Mucosa of stomach (tissue), 1 donor: ENCODE measurements around the gene PRLH.

ENCODE experiments used
- H3K27me3 ChIP-seq: one replicate; pipeline ENCODE4 v1.7.0; 2013; ENCODE audit warnings: mild to moderate bottlenecking, low read length; ENCODE audit not compliant: control insufficient read depth, insufficient read depth
- H3K36me3 ChIP-seq: one replicate; pipeline ENCODE4 v1.7.0; 2013; ENCODE audit warnings: low read length; ENCODE audit not compliant: control insufficient read depth, insufficient read depth
- H3K4me1 ChIP-seq: one replicate; pipeline ENCODE4 v1.7.0; 2013; ENCODE audit warnings: mild to moderate bottlenecking, low read length; ENCODE audit not compliant: control insufficient read depth, insufficient read depth
- H3K4me3 ChIP-seq: one replicate; pipeline ENCODE4 v1.7.0; 2013; ENCODE audit warnings: low read length
- H3K9ac ChIP-seq: one replicate; pipeline ENCODE4 v1.7.0; 2013; ENCODE audit warnings: mild to moderate bottlenecking, low read length, moderate library complexity
- H3K9me3 ChIP-seq: one replicate; pipeline ENCODE4 v1.7.0; 2013; ENCODE audit warnings: mild to moderate bottlenecking, low read length, moderate library complexity; ENCODE audit not compliant: control insufficient read depth
- donor health status: Pancreatic carcinoma.

Gene PRLH

GRCh38 chr2:237540823-237541222 lies 25.6 kb upstream of the PRLH start:
- Histone ChIP-seq H3K36me3 (peaks cover 22% of the 10 kb centered on the region), H3K9me3 (no peaks in the 10 kb centered on the region), H3K4me1 (peaks cover 48% of the 10 kb centered on the region), H3K27me3 (no peaks in the 10 kb centered on the region), H3K9ac (no peak overlapping the region), H3K4me3 (no peak overlapping the region)

DNA sequence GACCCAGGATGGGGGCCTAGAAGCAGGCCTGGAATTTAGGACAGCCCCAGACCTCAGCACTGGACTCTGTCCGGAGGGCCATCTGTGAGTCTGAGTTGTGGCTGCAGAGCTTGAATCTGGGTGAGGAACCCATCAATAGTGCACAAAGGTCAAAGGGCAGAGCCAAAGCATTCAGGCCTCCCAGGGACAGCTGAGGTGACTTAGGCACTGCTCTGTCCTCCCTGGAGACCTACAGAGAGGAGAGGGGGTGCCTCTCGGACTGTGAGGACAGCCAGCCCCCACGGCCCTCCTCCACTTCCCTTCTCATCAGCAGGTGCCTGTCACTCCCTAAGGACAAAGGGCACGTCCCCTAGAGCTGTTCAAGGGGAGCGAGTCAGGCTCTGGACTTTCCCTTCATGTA lies 25.1 kb upstream of the PRLH start:
- Histone ChIP-seq H3K9ac (no peak overlapping the region), H3K4me1 (peaks cover 48% of the 10 kb centered on the region), H3K36me3 (peaks cover 22% of the 10 kb centered on the region), H3K27me3 (no peaks in the 10 kb centered on the region), H3K9me3 (no peaks in the 10 kb centered on the region), H3K4me3 (no peak overlapping the region)

GRCh38 chr2:237542001-237542704 lies 24.2 kb upstream of the PRLH start:
- H3K9ac ChIP-seq: no peak overlapping the region
- peaks cover 49% of the 10 kb centered on the region for H3K4me1 ChIP-seq
- H3K36me3 ChIP-seq: peaks cover 28% of the 10 kb centered on the region
- no peaks in the 10 kb centered on the region for H3K27me3 ChIP-seq
- H3K4me3 ChIP-seq: no peak overlapping the region
- no peaks in the 10 kb centered on the region for H3K9me3 ChIP-seq

DNA sequence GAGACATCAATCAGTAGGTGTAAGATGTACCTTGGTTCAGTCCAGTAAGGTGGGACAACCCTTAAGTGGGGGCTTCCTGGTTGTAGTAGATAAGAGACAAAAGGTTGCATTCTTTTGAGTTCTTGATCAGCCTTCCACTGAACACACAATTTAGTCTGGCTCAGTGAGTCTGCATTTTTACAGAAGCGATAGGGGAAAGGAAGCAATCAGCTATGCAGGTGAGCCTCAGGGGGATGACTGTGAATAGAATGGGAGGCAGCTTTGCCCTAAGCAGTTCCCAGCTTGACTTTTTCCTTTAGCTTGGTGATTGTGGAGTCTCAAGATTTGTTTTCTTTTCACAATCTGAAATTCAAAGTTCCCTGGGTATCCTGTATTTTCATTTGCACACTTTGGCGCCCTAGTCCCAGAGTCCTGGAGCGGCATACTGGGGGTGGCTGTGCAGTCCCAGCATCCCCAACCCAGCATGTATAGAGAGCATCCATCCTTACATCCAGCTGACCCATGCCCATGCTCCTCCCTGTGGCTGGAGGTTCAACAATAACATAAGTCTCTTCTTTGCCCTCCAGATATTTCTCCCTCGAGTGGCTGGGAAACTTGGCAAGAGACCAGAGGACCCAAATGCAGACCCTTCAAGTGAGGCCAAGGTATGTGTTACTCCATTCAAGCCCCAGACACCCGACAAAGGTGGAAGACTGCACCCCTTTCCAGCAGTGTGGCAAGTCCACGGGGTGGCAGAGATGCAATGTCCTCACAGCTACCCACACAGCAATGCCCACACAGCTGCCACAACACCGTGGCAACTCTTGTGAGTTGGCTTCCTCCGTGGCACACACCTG lies 20.1 kb upstream of the PRLH start:
- H3K36me3 ChIP-seq: peaks cover 37% of the 10 kb centered on the region
- H3K27me3 ChIP-seq: no peaks in the 10 kb centered on the region
- H3K4me1 ChIP-seq: peaks cover 9% of the 10 kb centered on the region
- H3K4me3 ChIP-seq: no peak overlapping the region
- H3K9ac ChIP-seq: no peak overlapping the region
- H3K9me3 ChIP-seq: no peaks in the 10 kb centered on the region

- Histone ChIP-seq H3K4me3 (no peak overlapping the region), H3K4me1 (peaks cover 5% of the 10 kb centered on the region), H3K9me3 (no peaks in the 10 kb centered on the region), H3K36me3 (peaks cover 31% of the 10 kb centered on the region), H3K27me3 (no peaks in the 10 kb centered on the region), H3K9ac (no peak overlapping the region)
Measured at GRCh38 chr2:237546876-237547395, 19.4 kb upstream of the PRLH start.

- Histone ChIP-seq H3K9me3 (no peaks in the 10 kb centered on the region), H3K9ac (no peak overlapping the region), H3K4me3 (no peak overlapping the region), H3K36me3 (peaks cover 31% of the 10 kb centered on the region), H3K27me3 (no peaks in the 10 kb centered on the region), H3K4me1 (peaks cover 5% of the 10 kb centered on the region)
Measured at GRCh38 chr2:237547841-237548416, 18.4 kb upstream of the PRLH start.

GRCh38 chr2:237549216-237549615 lies 17.2 kb upstream of the PRLH start:
- peaks cover 41% of the 10 kb centered on the region for H3K36me3 ChIP-seq
- H3K4me1 ChIP-seq: peaks cover 5% of the 10 kb centered on the region
- H3K9ac ChIP-seq: no peak overlapping the region
- no peak overlapping the region for H3K4me3 ChIP-seq
- H3K9me3 ChIP-seq: no peaks in the 10 kb centered on the region
- H3K27me3 ChIP-seq: no peaks in the 10 kb centered on the region

DNA sequence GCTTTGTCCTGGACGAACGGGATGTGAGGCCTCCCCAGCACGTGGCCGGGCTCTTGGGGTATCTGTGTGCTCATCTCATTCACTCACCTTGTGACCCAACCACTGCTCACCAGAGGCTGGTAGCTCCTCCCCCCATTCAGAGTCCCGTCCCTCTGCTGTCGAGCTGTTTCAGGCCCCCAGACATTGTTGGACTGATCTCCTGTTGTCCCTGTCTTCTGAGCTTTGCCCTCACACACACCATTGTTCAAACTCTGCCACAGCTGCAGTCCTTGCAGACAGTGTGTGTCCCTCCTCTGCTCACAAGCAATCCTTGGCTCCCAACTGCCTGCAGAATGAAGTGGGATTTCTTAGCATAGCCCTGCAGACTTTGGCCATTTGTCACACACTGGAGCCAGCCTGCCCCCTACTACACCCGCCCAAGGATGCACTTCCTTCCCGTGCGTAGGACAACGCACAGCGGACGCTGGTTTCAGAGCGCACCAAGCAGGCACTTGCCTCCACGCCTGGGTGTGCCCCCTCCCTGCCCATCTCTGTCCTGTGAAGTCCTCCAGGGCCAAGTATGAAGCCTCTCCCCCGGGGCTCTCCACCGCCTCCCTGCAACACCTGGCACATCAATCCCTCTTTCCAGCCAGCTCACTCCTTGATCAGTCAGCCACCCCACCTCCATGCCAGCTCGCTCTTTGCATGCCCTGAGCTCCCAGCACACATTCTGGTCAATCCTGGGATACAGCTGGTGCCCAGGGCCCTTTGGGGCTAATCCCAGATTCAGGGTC lies 16.5 kb upstream of the PRLH start:
- Histone ChIP-seq H3K4me3 (no peak overlapping the region), H3K36me3 (peaks cover 41% of the 10 kb centered on the region), H3K9me3 (no peaks in the 10 kb centered on the region), H3K4me1 (peaks cover 5% of the 10 kb centered on the region), H3K27me3 (no peaks in the 10 kb centered on the region), H3K9ac (no peak overlapping the region)

DNA sequence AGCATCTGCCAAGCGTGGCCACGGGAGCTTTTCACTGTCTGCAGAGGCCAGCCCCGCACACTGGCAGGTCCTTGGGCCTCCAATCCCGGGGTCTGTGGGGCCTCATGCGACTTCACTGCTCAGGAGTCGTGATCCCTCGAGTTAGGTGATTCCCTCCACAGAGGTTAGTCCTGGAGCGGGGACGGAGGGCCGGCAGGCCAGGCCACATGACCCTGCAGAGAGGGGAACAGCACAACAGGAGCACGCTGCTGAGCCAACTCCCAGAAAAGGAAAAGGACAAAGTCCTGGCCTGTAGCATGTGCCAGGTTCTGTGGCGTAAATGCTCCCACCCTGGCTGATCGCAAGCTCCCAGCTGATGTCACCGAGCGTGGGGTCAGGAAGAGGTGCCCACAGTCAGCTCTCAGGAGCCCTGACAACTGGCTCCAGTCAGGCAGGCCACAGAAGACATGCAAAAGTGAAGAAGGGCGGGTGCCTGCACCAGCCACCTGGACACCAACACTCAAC lies 15.3 kb upstream of the PRLH start:
- peaks cover 5% of the 10 kb centered on the region for H3K4me1 ChIP-seq
- H3K36me3 ChIP-seq: peaks cover 41% of the 10 kb centered on the region

GRCh38 chr2:237552908-237553307 lies 13.5 kb upstream of the PRLH start:
- Histone ChIP-seq H3K27me3 (no peaks in the 10 kb centered on the region), H3K4me3 (no peak overlapping the region), H3K36me3 (peaks cover 32% of the 10 kb centered on the region), H3K9ac (no peak overlapping the region), H3K4me1 (no peaks in the 10 kb centered on the region), H3K9me3 (no peaks in the 10 kb centered on the region)

More for the DNA sequence above, 15.3 kb upstream of the PRLH start:
- no peaks in the 10 kb centered on the region for H3K9me3 ChIP-seq
- no peak overlapping the region for H3K9ac ChIP-seq
- no peak overlapping the region for H3K4me3 ChIP-seq
- no peaks in the 10 kb centered on the region for H3K27me3 ChIP-seq

DNA sequence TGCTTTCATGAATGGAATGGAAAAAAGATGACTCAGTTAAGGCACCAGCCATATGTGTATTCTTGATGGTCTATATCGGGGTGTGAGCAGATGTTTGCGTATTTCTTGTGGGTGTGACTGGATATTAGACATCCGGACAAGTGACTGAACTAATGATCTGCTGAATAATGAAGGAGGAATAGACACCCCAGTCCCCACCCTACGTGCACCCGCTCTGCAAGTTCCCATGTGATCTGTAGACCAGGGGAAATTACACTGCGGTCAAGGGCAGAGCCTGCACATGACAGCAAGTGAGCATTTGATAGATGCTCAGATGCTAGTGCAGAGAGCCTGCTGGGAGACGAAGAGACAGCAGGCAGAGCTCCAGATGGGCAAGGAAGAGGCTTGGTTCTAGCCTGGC lies 12.4 kb upstream of the PRLH start:
- peaks cover 27% of the 10 kb centered on the region for H3K36me3 ChIP-seq

More for the DNA sequence above, 12.4 kb upstream of the PRLH start:
- no peaks in the 10 kb centered on the region for H3K9me3 ChIP-seq
- H3K4me1 ChIP-seq: peaks cover 5% of the 10 kb centered on the region
- no peaks in the 10 kb centered on the region for H3K27me3 ChIP-seq
- no peak overlapping the region for H3K4me3 ChIP-seq
- no peak overlapping the region for H3K9ac ChIP-seq
